Testis (tissue), 3 donors: Measurements from ENCODE around the gene SGK2. TPM values are rescaled to one million over a fixed set of nuclear protein-coding genes. Genes with fewer than 3 reads are reported as not detected.
"Not testable (repeated sequence)": the region's sequence is repeated elsewhere in the genome, so short reads cannot be mapped to it uniquely, and the experiment has no call there.

Source experiments
- DNase-seq: peaks from one replicate; pipeline ENCODE4 v3.0.0-alpha.2; 2019
- H3K27ac ChIP-seq, 2 donors: fragments of 200-600 bp; sonication (generic); one replicate each; pipeline ENCODE4 v1.5.1; 2019
- H3K27me3 ChIP-seq: fragments of 200-600 bp; sonication (generic); one replicate; pipeline ENCODE4 v1.5.1; 2019
- H3K36me3 ChIP-seq: fragments of 200-600 bp; sonication (generic); one replicate; pipeline ENCODE4 v1.5.1; 2017; ENCODE audit warnings: low read depth; ENCODE audit errors: missing control alignments
- H3K4me1 ChIP-seq: fragments of 200-600 bp; sonication (generic); one replicate; pipeline ENCODE4 v1.5.1; 2019
- H3K4me3 ChIP-seq, 2 donors: fragments of 200-600 bp; sonication (generic); one replicate each; pipeline ENCODE4 v1.5.1; 2017 to 2019
- H3K9me3 ChIP-seq: fragments of 200-600 bp; sonication (generic); one replicate; pipeline ENCODE4 v1.5.1; 2017
- CTCF ChIP-seq, 3 experiments: fragments of 450-650 bp in 2 of 3; fragments of 200-600 bp in 1 of 3; sonication (generic) in 1 of 3; IDR thresholded peaks; one replicate each; pipeline ENCODE4 v1.5.1; 2016 to 2019; ENCODE audit warnings: antibody characterized with exemption in 3 of 3, mild to moderate bottlenecking in 2 of 3, moderate library complexity in 1 of 3
- POLR2A ChIP-seq: fragments of 450-650 bp; IDR thresholded peaks from one replicate; pipeline ENCODE4 v1.6.1; 2017; ENCODE audit warnings: antibody characterized with exemption, mild to moderate bottlenecking, moderate library complexity
- WGBS, 2 donors: methylation state at CpG; one replicate each; pipeline ENCODE4 v1.1.5; 2018; 5-methylcytosine and 5-hydroxymethylcytosine counted together
- intact Hi-C: fragments of 100-400 bp; cut with DNase I; formaldehyde crosslinking; loops from one replicate; pipeline ENCODE4 v1.15.1; 2023; ENCODE audit warnings: low total_unique reads
- polyA plus RNA-seq: library from polyadenylated mRNA; stranded (reverse); fragments of 350-450 nt; fragmentation: Illumina TruSeq; extraction: RNeasy Lipid Tissue Mini Kit (QIAGEN cat#74804); gene quantifications from one replicate; pipeline ENCODE4 v1.2.3, GENCODE V29; 2014; ENCODE audit warnings: low read depth, low replicate concordance; ENCODE audit not compliant: insufficient read depth
- total RNA-seq, 2 donors: library from RNA; depleted of rRNA; stranded (reverse); fragments of >200 nt; gene quantifications; one replicate each; pipeline ENCODE4 v1.2.3, GENCODE V29; 2016

The SGK2 gene
- total and polyA plus RNA-seq, 3 donors from 2014 or later, result 1.3 to 8.5 (median 6.2) TPM

- H3K27ac ChIP-seq, result peak within 1 kb of the TSS; percentile 79 to 88
- TF ChIP-seq CTCF (IDR thresholded peaks at IDR 0.05) (no peak), POLR2A (peak; percentile 23)
- peak; percentile 95 for DNase-seq
- no peaks in the 10 kb centered on the region for H3K36me3 ChIP-seq
- H3K4me1 ChIP-seq, result peaks cover 34% of the 10 kb centered on the region
- no peaks in the 10 kb centered on the region for H3K27me3 ChIP-seq
- no peaks in the 10 kb centered on the region for H3K9me3 ChIP-seq
- intact Hi-C loops, result no loop called here
- WGBS, 2 donors, result 1% methylated on average over 25 to 68 of the region's 68 CpGs
- H3K4me3 ChIP-seq, result peak within 1 kb of the TSS; percentile 85 to 95
Observed at GRCh38 chr20:43590392-43591303, 31.8 kb downstream of the SGK2 start, which contains the start of gene IFT52. TSS of gene IFT52 (plus strand) at chr20:43590937. CDS start at chr20:43594699, 3,762 bp downstream.

- H3K27ac ChIP-seq, H3K4me3 ChIP-seq, H3K27me3 ChIP-seq, H3K9me3 ChIP-seq, DNase-seq, H3K36me3 ChIP-seq, intact Hi-C loops: not testable (repeated sequence)
- peaks cover 13% of the 10 kb centered on the region for H3K4me1 ChIP-seq
- WGBS, 2 donors, result 83% methylated on average over 8 of the region's 8 CpGs
Observed at GRCh38 chr20:43601960-43602359, 43.1 kb downstream of the SGK2 start.

GRCh38 chr20:43603124-43603523, 44.3 kb downstream of the SGK2 start:
- peaks cover 13% of the 10 kb centered on the region for H3K4me1 ChIP-seq
- no peaks in the 10 kb centered on the region for H3K27me3 ChIP-seq
- no peak overlapping the region for H3K27ac ChIP-seq
- DNase-seq, result no peak
- H3K4me3 ChIP-seq, result no peak overlapping the region
- H3K9me3 ChIP-seq, result no peaks in the 10 kb centered on the region
- intact Hi-C loops, result no loop called here
- WGBS, 2 donors, result 53 to 57% methylated on average over 1 of the region's 1 CpG
- TF ChIP-seq CTCF (IDR thresholded peaks at IDR 0.05), result no peak
- no peak for TF ChIP-seq POLR2A
- H3K36me3 ChIP-seq, result no peaks in the 10 kb centered on the region

GRCh38 chr20:43605715-43606114, 46.9 kb downstream of the SGK2 start:
- DNase-seq, result no peak
- no peak for TF ChIP-seq POLR2A
- TF ChIP-seq CTCF (IDR thresholded peaks at IDR 0.05), result no peak
- no peaks in the 10 kb centered on the region for H3K36me3 ChIP-seq
- intact Hi-C loops, result no loop called here
- 96 to 97% methylated on average over 9 of the region's 9 CpGs for WGBS, 2 donors
- H3K4me1 ChIP-seq, result peaks cover 13% of the 10 kb centered on the region
- H3K27me3 ChIP-seq, result no peaks in the 10 kb centered on the region
- H3K9me3 ChIP-seq, result no peaks in the 10 kb centered on the region
- H3K4me3 ChIP-seq, result no peak overlapping the region
- H3K27ac ChIP-seq, result peak overlapping the region; percentile 64 to 66

GRCh38 chr20:43607278-43607677, 48.5 kb downstream of the SGK2 start:
- H3K4me1 ChIP-seq, result peaks cover 13% of the 10 kb centered on the region
- H3K27me3 ChIP-seq, H3K4me3 ChIP-seq, DNase-seq, H3K36me3 ChIP-seq, H3K27ac ChIP-seq, intact Hi-C loops, H3K9me3 ChIP-seq: not testable (repeated sequence)
- 94 to 100% methylated on average over 3 to 25 of the region's 30 CpGs for WGBS, 2 donors
